MV-4-11 (cell line): ENCODE results near the gene SLC6A20.
"Not testable (repeated sequence)": the region's sequence is repeated elsewhere in the genome, so short reads cannot be mapped to it uniquely, and the experiment has no call there.

Source experiments
- DNase-seq: peaks from one replicate; lab custom pipeline; 2025; lab: John Stamatoyannopoulos, UW

Gene SLC6A20

GRCh38 chr3:45758871-45759270 lies 37.5 kb downstream of the SLC6A20 start:
- no peak for DNase-seq

DNA sequence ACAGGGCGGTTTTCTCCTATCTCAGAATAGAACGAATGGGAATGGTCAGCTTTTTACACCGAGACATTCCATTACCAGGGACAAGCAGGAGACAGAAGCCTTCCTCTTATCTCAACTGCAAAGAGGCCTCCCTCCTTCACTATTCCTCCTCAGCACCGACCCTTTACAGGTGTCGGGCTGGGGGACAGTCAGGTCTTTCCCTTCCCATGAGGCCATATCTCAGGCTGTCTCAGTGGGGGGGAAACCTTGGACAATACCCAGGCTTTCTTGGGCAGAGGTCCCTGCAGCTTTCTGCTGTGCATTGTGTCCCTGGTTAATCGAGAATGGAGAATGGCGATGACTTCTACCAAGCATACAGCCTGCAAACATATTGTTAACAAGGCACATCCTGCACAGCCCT lies 39.2 kb downstream of the SLC6A20 start:
- DNase-seq, result not testable (repeated sequence)

DNA sequence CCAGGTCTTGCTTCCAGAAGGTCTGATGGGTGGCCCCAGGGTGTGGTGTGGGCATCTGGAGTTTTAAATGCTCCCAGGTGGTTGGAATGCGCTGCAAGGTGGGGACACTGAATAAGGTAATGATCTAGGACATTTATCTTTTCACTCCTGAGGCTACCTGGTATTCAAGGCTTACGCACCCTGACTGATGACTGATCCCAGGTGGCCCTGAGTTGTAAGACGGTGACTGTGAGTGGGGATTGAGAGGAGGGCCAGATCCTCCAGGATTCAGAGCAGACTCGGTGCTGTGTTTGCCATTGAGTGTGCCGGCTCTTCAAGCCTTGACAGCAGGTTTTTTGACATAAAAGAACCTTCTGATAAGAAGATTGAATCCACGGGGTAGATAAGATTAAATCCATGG lies 40.3 kb downstream of the SLC6A20 start:
- no peak for DNase-seq

DNA sequence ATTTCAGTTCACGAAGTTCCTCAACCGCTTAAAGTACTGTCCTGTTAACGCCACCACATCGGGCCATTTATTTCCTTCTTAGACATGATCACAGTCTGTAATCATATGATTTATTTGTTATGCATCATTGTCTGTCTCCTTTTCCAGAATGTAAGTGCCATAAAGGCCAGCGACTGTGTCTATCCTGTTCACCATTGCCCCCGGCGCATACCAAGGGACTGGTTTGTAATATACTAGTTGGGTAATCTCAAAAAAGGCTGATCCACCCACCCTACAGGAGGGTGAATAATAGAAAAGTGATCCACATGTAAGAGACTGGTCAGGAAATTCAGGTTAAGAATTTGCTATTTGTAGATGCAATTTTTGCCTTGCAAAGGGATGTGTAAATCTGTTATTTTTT lies 41.9 kb downstream of the SLC6A20 start:
- no peak for DNase-seq

GRCh38 chr3:45753095-45753494 lies 43.2 kb downstream of the SLC6A20 start:
- DNase-seq, result no peak

DNA sequence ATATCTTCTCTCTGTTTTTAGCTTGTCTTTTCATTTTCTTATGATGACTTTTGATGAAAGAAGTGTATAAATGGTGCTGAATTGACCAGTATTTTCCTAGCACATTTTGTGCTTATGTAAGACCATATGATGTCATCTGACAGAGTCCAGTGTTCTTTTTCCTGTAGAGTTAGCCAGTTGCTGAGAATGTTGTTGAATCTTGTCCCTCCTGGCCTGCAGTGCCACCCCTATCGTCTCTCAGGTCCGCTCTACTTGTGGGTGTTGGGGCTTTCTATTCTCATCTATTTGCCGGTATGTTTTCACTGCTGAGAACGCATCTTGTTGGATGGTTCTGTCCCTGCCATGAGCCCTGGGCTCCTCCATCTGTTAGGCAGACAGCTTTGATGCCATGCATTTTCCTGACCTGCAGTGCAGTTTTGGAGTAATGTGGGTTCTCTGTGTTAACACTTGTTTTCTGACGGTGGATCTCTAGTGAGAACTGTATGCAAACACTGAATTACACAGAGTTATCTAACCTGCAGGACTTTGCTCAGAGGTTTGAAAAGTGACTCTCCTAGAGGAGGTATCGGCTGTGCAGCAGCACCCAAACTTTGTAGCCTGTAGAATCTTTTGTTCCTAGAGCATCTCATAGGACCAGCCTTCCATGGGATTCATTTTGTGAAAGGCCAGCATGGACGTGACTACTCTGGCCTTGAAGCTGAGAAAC lies 44.6 kb downstream of the SLC6A20 start:
- DNase-seq, result no peak

GRCh38 chr3:45749880-45750279 lies 46.5 kb downstream of the SLC6A20 start:
- DNase-seq, result no peak

DNA sequence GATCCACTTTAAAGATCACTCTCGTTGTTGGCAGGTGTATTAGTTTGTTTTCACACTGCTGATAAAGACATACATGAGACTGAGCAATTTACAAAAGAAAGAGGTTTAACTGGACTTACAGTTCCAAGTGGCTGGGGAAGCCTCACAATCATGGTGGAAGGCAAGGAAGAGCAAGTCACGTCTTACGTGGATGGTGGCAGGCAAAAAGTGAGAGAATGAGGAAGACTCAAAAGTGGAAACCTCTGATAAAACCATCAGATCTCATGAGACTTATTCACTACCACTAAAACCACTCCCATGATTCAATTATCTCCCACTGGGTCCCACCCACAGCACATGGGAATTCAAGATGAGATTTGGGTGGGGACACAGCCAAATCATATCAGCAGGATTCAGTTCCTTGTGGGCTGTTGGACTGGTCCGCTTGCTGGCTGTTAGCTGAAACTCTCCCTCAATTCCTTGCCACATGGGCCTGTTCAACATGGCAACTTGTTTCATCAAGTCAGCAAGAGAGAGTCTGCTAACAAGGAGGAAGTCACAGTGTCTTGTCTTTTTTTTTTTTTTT lies 47.2 kb downstream of the SLC6A20 start:
- peak; percentile 23 for DNase-seq

DNA sequence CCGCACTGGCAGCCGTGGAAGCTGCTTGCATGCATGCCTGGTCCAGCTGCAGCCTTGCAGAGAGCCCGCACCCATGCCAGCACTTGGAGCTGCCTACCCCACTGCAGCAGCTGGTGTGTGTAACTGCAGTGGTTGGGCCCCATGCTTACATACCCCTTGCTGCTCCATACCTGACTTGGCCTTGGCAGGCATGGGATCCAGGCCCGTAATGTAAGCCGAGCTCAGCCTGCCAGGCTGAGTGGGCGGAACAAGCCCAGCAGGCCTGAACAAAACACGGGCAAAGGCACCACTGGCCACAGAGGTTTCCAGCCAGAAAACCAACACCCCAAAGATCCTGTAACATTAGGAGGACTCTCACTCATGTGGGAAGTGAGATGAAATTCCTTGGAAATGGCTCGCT lies 48.3 kb downstream of the SLC6A20 start:
- DNase-seq, result no peak

DNA sequence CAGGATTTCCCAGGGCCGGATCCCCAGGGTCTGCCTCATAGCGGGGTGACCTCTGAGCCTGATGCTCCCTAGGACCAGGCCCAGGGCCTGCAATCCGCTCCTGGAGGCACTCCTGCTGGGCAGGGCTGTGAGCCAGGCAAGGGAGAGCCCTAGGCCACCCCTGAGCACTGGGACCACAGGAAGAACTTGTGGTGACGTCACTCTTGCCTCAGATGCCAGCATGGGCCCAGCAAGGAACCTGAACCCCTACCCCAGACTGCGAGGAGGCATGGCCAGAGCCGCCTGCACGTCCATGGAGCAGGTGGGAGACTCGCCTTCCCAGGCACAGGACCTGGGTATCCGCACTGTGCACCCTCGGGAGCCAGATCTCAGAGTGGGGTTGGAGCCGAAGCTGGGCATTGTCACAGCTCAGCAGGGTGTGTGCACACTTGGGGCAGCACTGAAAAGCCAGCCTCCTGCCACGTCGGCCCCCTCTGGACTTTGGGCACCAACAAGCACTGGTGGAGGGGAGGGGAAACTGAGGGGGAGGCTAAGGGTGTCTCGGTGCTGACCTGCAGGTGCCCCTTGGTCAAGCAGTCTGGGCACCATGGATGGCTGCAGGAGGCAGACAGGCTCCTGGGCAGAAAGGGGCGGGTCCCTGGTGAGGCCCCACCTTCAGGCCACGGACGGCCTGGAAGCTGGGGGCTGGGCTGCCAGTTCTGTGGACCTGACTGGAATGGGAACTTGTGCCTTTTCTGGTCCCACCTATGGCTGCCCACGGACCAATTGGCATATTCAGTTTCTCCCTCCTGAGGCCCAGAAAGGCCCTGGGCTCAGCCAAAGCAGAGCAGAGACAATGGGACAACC lies 49.3 kb downstream of the SLC6A20 start:
- no peak for DNase-seq

- no peak for DNase-seq
These were observed 50.1 kb downstream of the SLC6A20 start for GRCh38 chr3:45746165-45746776.

GRCh38 chr3:45742461-45743089 lies 53.8 kb downstream of the SLC6A20 start:
- no peak for DNase-seq

- no peak for DNase-seq
These were observed 54.4 kb downstream of the SLC6A20 start for GRCh38 chr3:45741742-45742460.

DNA sequence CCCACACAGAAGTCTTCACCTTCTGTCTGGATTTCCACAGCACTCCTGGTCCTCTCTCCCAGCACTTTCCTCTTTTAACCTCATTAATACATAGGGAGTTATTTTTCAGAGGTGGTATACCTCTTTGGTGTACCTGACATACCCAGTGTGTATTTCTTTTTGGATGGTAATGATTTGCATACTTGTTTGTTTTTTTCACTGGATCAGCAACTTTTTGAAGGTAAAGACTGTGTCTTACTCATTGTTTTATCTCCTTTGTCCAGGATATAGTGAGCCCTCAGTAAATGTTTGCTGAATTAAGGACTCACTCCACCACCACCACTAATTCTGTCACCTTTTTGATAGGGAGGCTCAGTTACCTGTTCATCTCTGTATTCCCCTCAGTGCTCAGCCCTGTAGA lies 55.1 kb downstream of the SLC6A20 start:
- no peak for DNase-seq

DNA sequence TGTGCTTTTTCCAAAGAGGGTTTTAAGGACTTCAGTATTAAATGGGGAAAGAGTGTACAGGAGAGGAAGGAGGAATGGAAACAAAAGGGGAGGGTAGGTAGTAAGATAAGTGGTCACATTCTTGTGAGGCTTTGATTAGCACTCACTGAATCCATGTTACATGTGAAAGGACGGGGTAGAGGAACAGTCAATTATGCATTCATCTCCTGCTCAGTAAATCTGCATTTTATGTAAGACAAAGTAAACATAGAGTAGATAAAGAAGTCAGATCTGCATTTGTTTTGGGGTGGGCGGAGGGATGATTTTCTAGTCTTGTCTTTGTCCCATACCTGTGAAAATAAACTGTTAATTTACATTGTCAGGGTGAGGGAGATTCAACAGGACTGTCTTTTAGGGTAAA lies 56.3 kb downstream of the SLC6A20 start:
- DNase-seq, result no peak

DNA sequence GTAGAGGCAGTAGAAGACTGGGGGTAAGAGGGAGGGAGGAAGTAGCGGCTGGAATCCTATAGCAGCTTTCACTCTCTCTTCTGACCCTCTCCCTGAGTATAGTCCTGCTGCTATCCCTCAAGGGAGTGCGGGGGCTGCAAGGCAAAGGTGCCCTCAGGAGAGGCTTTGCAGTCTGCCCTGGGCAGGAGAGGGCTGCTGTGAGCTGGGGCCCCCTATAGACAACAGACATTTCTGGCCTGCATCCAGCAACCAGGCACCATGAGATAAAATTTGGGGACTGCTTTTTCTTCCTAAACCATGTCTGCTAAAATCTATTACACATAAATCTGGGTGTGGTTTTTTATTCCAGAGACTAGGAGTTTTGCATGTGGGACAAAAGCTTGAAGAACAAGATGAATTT lies 59.1 kb downstream of the SLC6A20 start:
- no peak for DNase-seq

DNA sequence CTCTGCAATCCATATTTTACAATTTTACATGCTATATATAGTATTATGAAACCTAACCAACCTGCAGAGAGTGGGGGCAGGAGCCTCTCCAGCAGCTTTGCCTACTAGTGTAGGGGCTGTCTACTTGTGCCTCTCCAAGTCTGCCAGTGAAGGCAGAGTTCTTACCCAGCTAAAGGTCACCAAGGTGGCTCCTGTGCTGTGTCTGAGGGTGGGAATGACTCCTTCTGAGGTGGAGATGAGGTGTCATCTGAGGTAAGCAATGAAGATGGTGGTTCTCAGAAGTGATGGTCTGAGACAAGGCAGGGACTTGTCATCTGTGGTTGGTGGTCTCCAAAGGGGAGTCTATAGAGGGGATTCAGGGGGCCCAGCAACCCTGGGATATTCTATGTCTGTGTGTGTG lies 59.6 kb downstream of the SLC6A20 start:
- no peak for DNase-seq

- DNase-seq, result no peak
These were observed 65.8 kb downstream of the SLC6A20 start for GRCh38 chr3:45730409-45731154.

DNA sequence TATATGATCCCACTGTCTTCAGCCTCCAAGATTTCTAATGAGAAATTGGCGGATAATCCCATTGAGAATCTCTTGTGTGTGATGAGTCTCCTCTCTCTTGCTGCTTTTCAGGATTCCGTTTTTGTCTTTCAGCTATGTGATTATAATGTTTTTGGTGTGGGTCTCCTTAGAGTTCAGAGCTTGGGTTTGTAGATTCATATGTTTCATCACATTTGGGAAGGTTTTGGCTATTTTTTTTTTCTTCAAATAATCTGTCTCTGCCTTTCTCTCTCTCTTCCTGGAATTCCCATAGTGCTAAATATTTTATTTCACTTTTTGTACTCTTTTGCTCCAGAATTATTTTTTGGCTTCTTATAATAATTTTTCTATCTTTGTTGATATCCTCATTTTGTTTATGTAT lies 66.7 kb downstream of the SLC6A20 start:
- no peak for DNase-seq

DNA sequence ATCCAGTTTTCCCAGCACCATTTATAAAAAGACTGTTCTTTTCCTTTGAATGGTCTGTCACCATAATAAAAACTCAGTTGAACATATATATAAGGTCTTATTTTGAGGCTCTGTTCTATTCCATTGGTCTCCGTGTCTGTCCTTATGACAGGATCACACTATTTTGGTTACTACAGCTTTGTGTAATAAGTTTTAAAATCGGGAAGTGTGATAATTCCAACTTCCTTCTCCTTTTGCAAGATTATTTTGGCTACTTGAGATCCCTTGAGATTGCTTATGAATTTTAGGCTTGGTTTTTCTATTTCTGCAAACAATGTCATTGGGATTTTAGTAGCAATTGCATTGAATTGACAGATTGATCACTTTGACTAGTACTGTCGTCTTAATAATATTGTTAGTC lies 71.4 kb downstream of the SLC6A20 start:
- DNase-seq, result peak; percentile 70
